HepG2 (cell line): ENCODE measurements around the gene DDOST. TPM values are rescaled to one million over a fixed set of nuclear protein-coding genes. Genes with fewer than 3 reads are reported as not detected.

ENCODE experiments used
- ATAC-seq: fragments of 200-7000 bp; cut with Tn5 transposase; 3 replicates; pipeline ENCODE4 v1.9.1; 2020; ENCODE audit warnings: mild to moderate bottlenecking, moderate library complexity
- BruUV-seq: library from RNA; stranded (reverse); fragments of 400-500 nt; replicated peaks from 2 replicates; lab custom pipeline; 2021; lab: Mats Ljungman, UMichigan
- CTCF ChIA-PET: fragments of 300-600 bp; formaldehyde crosslinking; extraction: SDS; loops from one replicate; lab custom pipeline; 2021; ENCODE audit warnings: low total read pairs, inconsistent platforms, low intra/inter-chr PET ratio; lab: Yijun Ruan, JAX
- POLR2A ChIA-PET: fragments of 350-600 bp; sonication (Branson Sonifier 250); formaldehyde crosslinking; loops from one replicate; lab custom pipeline; 2020; ENCODE audit warnings: antibody characterized with exemption, inconsistent platforms; lab: Yijun Ruan, JAX
- DNase-seq: peaks from one replicate; pipeline ENCODE4 v3.0.0-alpha.2; 2015; ENCODE audit warnings: low spot score
- FAIRE-seq: peaks from 3 replicates; lab custom pipeline; 2011; peaks lifted over from hg19 to GRCh38; lab: Jason Lieb, UNC
- H2AFZ ChIP-seq: one replicate; pipeline ENCODE4 v1.6.1; 2011; ENCODE audit warnings: low read length, inconsistent platforms
- H3K27ac ChIP-seq: fragments of 300-600 bp; 3 replicates; pipeline ENCODE4 v1.8.0; 2011; ENCODE audit warnings: mixed run types, mild to moderate bottlenecking, mixed read lengths, low read length, inconsistent platforms; ENCODE audit not compliant: insufficient read depth; ENCODE audit errors: extremely low read length
- H3K27me3 ChIP-seq, 2 experiments: fragments of 200-600 bp in 1 of 2; 2 replicates in 1 of 2; 3 replicates in 1 of 2; pipeline versions ENCODE4 v1.6.0 to v1.8.0; 2011; ENCODE audit warnings: low read length in 2 of 2, mild to moderate bottlenecking in 2 of 2, moderate library complexity in 2 of 2, inconsistent platforms in 1 of 2; ENCODE audit not compliant: insufficient read depth in 2 of 2, control insufficient read depth in 1 of 2
- H3K36me3 ChIP-seq, 2 experiments: fragments of 200-600 bp in 1 of 2; replicated peaks in 1 of 2; 2 replicates in 1 of 2; 3 replicates in 1 of 2; pipeline versions ENCODE4 v1.5.1 to v1.8.0; 2011; ENCODE audit warnings: low read length in 2 of 2, inconsistent platforms in 1 of 2; ENCODE audit not compliant: insufficient read depth in 2 of 2, control insufficient read depth in 1 of 2
- H3K4me1 ChIP-seq: 2 replicates; pipeline ENCODE4 v1.5.1; 2012; ENCODE audit warnings: low read length, inconsistent platforms; ENCODE audit not compliant: insufficient read depth
- H3K4me2 ChIP-seq: 2 replicates; pipeline ENCODE4 v1.6.0; 2011; ENCODE audit warnings: low read depth, low read length, inconsistent platforms
- H3K4me3 ChIP-seq, 3 experiments: fragments of 200-600 bp in 1 of 3; sonication (generic), shearing (Covaris generic) in 1 of 3; replicated peaks in 1 of 3; 2 replicates each; pipeline ENCODE4 v1.5.1; 2011 to 2016; ENCODE audit warnings: low read length in 3 of 3, inconsistent platforms in 2 of 3, low read depth in 2 of 3, mild to moderate bottlenecking in 2 of 3, control low read depth in 1 of 3, mixed read lengths in 1 of 3; ENCODE audit not compliant: insufficient read depth in 1 of 3
- H3K79me2 ChIP-seq: one replicate; pipeline ENCODE4 v1.6.1; 2011; ENCODE audit warnings: low read length, inconsistent platforms; ENCODE audit not compliant: insufficient read depth
- H3K9ac ChIP-seq: 2 replicates; pipeline ENCODE4 v1.6.0; 2011; ENCODE audit warnings: mild to moderate bottlenecking, low read depth, low read length, inconsistent platforms; ENCODE audit not compliant: insufficient read depth
- H3K9me3 ChIP-seq: 2 replicates; pipeline ENCODE4 v1.5.1; 2012; ENCODE audit warnings: mild to moderate bottlenecking, low read length
- H4K20me1 ChIP-seq: 2 replicates; pipeline ENCODE4 v1.6.0; 2011; ENCODE audit warnings: inconsistent platforms, mild to moderate bottlenecking, low read length, moderate library complexity; ENCODE audit not compliant: insufficient read depth
- ATF7-NPFF ChIP-seq: sonication (generic); formaldehyde crosslinking; IDR thresholded peaks from 2 replicates; pipeline ENCODE4 v1.8.1; 2023; ENCODE audit warnings: mild to moderate bottlenecking, low read depth, missing genetic modification reagents, moderate library complexity
- PHF20 ChIP-seq: sonication (generic); formaldehyde crosslinking; IDR thresholded peaks from 2 replicates; pipeline ENCODE4 v1.5.0; 2020; ENCODE audit warnings: mild to moderate bottlenecking, missing genetic modification reagents
- RBFOX2 ChIP-seq: fragments of 200-400 bp; formaldehyde crosslinking; IDR thresholded peaks from 2 replicates; pipeline ENCODE4 v1.6.1; 2017; ENCODE audit warnings: low read depth, mild to moderate bottlenecking, low read length
- SOX13 ChIP-seq, 3 experiments: fragments of 450-650 bp in 1 of 3; sonication (generic) in 1 of 3; formaldehyde crosslinking in 1 of 3; IDR thresholded peaks in 2 of 3; conservative IDR thresholded peaks in 1 of 3; 2 replicates each; pipeline versions ENCODE4 v1.5.0 to v1.6.1; 2016 to 2020; ENCODE audit warnings: antibody characterized with exemption in 1 of 3, mild to moderate bottlenecking in 1 of 3, missing compliant biosample characterization in 1 of 3, missing genetic modification reagents in 1 of 3, moderate library complexity in 1 of 3
- SRSF9 ChIP-seq: fragments of 200-400 bp; formaldehyde crosslinking; IDR thresholded peaks from 2 replicates; pipeline ENCODE4 v1.6.1; 2018; ENCODE audit warnings: borderline replicate concordance, mild to moderate bottlenecking, low read depth, low read length; ENCODE audit not compliant: insufficient read depth, poor library complexity, severe bottlenecking
- ZBTB42 ChIP-seq: sonication (generic); formaldehyde crosslinking; IDR thresholded peaks from 2 replicates; pipeline ENCODE4 v1.5.0; 2020; ENCODE audit warnings: mild to moderate bottlenecking, missing genetic modification reagents
- ZFX ChIP-seq: sonication (generic); formaldehyde crosslinking; IDR thresholded peaks from 2 replicates; pipeline ENCODE4 v1.4.0; 2020; ENCODE audit warnings: mild to moderate bottlenecking, low read depth, missing genetic modification reagents, moderate library complexity
- ZNF703 ChIP-seq: sonication (generic); formaldehyde crosslinking; IDR thresholded peaks from 2 replicates; pipeline ENCODE4 v1.5.1; 2020; ENCODE audit warnings: missing genetic modification reagents, mild to moderate bottlenecking, moderate library complexity, borderline replicate concordance
- ZNF790 ChIP-seq: sonication (generic); formaldehyde crosslinking; IDR thresholded peaks from 2 replicates; pipeline ENCODE4 v1.8.0; 2022; ENCODE audit warnings: missing genetic modification reagents, mild to moderate bottlenecking, borderline replicate concordance
- WGBS: methylation state at CpG from one replicate; pipeline ENCODE4 v1.1.6; 2017; ENCODE audit warnings: low lambda C conversion rate; 5-methylcytosine and 5-hydroxymethylcytosine counted together
- in situ Hi-C: cut with HindIII; loops from 2 replicates; pipeline ENCODE4 v1.10.0; 2017; ENCODE audit warnings: low pct_unique_long_range_greater_than_20kb; ENCODE audit not compliant: extremely low pct_ligation_motif_present
- intact Hi-C: fragments of 100-400 bp; cut with micrococcal nuclease; formaldehyde crosslinking; loops from one replicate; pipeline ENCODE4 v1.10.0; 2022; ENCODE audit not compliant: unreplicated experiment
- polyA plus RNA-seq, 8 experiments: library from polyadenylated mRNA; depleted of rRNA in 3 of 8; stranded (reverse) in 7 of 8; unstranded in 1 of 8; fragments of >200 nt; fragmentation: Illumina TruSeq in 4 of 8; extraction: Trizol in 4 of 8; gene quantifications; 2 replicates each; pipeline versions ENCODE4 v1.2.1 to v1.2.3, GENCODE V29; 2011 to 2016; ENCODE audit warnings: low read depth in 4 of 8, missing spikeins in 1 of 8, mixed read lengths in 1 of 8; ENCODE audit not compliant: insufficient read depth in 1 of 8
- total RNA-seq, 5 experiments: library from RNA; depleted of rRNA; stranded (reverse); fragments of >200 nt; fragmentation: Illumina TruSeq; extraction: Trizol; gene quantifications; 2 replicates each; pipeline ENCODE4 v1.2.3, GENCODE V29; 2016; ENCODE audit warnings: low read depth in 1 of 5
- TF ChIP-seq, protein P1 (sequence below): sonication (generic); formaldehyde crosslinking; IDR thresholded peaks from 2 replicates; pipeline ENCODE4 v1.4.0; 2020; ENCODE audit warnings: missing genetic modification reagents, borderline replicate concordance
- TF ChIP-seq, protein P2 (sequence below): sonication (generic); formaldehyde crosslinking; IDR thresholded peaks from 2 replicates; pipeline ENCODE4 v1.4.0; 2020; ENCODE audit warnings: mild to moderate bottlenecking, missing genetic modification reagents

The DDOST gene
- total and polyA plus RNA-seq, 2 of the 13 experiments (the other 11 are each of a cell fraction or from before 2014, with no cell fraction given) = 335 to 494 TPM

DNA sequence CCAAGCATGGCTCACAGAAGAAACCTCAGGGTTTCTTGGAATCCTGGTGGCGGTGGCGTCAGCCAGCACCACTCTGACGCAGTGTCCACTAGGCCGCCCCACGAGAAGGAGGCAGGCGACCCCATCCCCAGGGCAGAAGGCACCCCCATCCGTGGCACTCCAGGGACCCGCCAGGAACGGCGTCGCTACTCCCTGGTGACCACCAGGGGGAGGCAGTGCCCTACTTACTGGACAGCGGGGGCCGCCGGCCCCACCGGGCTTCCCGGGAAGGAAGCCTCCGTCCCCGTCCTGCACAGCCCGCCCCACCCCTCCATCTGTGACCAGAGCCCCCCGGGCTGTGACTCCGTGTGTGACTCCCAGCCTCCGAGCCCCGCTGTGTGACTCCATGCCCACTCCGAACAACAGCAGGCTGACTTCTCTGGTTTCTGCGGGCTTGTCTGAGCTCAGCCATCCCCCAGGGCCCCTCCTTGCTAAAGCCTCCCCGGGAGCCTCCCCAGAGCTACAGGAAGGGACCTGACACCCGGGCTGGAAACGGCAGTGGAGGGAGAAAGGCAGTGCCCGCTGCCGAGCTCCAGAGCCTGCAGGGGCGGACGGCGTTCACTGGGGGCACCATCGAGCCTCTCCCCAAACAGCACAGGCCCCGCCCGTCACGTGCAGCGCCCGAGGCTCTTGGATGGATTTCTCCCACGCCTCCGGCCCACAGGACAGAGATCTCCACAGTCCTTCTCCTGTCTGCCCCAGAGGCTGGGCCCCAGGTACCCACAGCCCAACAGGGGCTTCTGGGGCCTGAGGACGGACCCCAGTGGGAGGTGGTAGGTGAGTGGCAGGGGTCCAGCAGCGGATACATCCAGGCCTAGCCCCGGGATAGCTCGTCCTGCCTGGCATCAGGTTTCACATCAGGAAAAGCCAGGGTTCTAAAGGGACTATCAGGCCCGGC lies 35.5 kb upstream of the DDOST start:
- ChIA-PET POLR2A (interaction anchor here (1.0 to 2.0 kb wide), 8 partner anchors 10 to 499 kb away, joined by 3 to 13 read pairs (median 5); partner anchors contain the start of genes DDOST, HP1BP3 and SH2D5), CTCF (interaction anchor here (1.6 to 1.8 kb wide), 2 partner anchors 37 to 498 kb away, joined by 4 to 27 read pairs; no protein-coding TSS in a partner anchor)
- no peak overlapping the region for H3K27ac ChIP-seq
- peaks cover 6 to 31% of the 10 kb centered on the region in 2 experiments; a peak in 4 of 5 replicates for H3K27me3 ChIP-seq
- H3K4me3 ChIP-seq = peak overlapping the region; percentile 61 to 76 (median 68)
- no peaks in the 10 kb centered on the region for H4K20me1 ChIP-seq
- H3K4me2 ChIP-seq = peak overlapping the region; percentile 81
- peak; percentile 88 for ATAC-seq
- FAIRE-seq = peak; percentile 12
- H3K4me1 ChIP-seq = peaks cover 36% of the 10 kb centered on the region
- DNase-seq = peak; percentile 76
- H3K36me3 ChIP-seq = no peaks in the 10 kb centered on the region
- WGBS = 1% methylated on average over 16 of the region's 46 CpGs
- peak overlapping the region; percentile 49; the same call in 1 of the 2 replicates for H3K9ac ChIP-seq
- H2AFZ ChIP-seq = no peak overlapping the region
- in situ Hi-C loops (no loop called here), intact Hi-C loops (loop anchor here (1.0 to 2.0 kb wide), 2 partner anchors 37 to 498 kb away; no protein-coding TSS in a partner anchor)
- BruUV-seq = no TSS peak
- H3K79me2 ChIP-seq = no peaks in the 10 kb centered on the region
- H3K9me3 ChIP-seq = no peaks in the 10 kb centered on the region
- TF ChIP-seq ZFX (CRISPR knock-in tag) (peak; percentile 75), SOX13 (IDR thresholded peaks at IDR 0.05) (no peak), SOX13 (CRISPR knock-in tag; conservative IDR thresholded peaks at IDR 0.05 in 1 of 2, IDR thresholded peaks at IDR 0.05 in 1 of 2) (no peak), ZNF790 (no peak), ZNF703 (CRISPR knock-in tag) (no peak), SRSF9 (no peak), ZBTB42 (CRISPR knock-in tag) (no peak), PHF20 (CRISPR knock-in tag) (no peak), ATF7-NPFF (CRISPR knock-in tag) (no peak), RBFOX2 (no peak)
- TF ChIP-seq, protein P1, sequence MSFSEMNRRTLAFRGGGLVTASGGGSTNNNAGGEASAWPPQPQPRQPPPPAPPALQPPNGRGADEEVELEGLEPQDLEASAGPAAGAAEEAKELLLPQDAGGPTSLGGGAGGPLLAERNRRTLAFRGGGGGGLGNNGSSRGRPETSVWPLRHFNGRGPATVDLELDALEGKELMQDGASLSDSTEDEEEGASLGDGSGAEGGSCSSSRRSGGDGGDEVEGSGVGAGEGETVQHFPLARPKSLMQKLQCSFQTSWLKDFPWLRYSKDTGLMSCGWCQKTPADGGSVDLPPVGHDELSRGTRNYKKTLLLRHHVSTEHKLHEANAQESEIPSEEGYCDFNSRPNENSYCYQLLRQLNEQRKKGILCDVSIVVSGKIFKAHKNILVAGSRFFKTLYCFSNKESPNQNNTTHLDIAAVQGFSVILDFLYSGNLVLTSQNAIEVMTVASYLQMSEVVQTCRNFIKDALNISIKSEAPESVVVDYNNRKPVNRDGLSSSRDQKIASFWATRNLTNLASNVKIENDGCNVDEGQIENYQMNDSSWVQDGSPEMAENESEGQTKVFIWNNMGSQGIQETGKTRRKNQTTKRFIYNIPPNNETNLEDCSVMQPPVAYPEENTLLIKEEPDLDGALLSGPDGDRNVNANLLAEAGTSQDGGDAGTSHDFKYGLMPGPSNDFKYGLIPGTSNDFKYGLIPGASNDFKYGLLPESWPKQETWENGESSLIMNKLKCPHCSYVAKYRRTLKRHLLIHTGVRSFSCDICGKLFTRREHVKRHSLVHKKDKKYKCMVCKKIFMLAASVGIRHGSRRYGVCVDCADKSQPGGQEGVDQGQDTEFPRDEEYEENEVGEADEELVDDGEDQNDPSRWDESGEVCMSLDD = 0 out of 2 replicates have a peak, but pooled peaks have one; percentile 34
- TF ChIP-seq, protein P2, sequence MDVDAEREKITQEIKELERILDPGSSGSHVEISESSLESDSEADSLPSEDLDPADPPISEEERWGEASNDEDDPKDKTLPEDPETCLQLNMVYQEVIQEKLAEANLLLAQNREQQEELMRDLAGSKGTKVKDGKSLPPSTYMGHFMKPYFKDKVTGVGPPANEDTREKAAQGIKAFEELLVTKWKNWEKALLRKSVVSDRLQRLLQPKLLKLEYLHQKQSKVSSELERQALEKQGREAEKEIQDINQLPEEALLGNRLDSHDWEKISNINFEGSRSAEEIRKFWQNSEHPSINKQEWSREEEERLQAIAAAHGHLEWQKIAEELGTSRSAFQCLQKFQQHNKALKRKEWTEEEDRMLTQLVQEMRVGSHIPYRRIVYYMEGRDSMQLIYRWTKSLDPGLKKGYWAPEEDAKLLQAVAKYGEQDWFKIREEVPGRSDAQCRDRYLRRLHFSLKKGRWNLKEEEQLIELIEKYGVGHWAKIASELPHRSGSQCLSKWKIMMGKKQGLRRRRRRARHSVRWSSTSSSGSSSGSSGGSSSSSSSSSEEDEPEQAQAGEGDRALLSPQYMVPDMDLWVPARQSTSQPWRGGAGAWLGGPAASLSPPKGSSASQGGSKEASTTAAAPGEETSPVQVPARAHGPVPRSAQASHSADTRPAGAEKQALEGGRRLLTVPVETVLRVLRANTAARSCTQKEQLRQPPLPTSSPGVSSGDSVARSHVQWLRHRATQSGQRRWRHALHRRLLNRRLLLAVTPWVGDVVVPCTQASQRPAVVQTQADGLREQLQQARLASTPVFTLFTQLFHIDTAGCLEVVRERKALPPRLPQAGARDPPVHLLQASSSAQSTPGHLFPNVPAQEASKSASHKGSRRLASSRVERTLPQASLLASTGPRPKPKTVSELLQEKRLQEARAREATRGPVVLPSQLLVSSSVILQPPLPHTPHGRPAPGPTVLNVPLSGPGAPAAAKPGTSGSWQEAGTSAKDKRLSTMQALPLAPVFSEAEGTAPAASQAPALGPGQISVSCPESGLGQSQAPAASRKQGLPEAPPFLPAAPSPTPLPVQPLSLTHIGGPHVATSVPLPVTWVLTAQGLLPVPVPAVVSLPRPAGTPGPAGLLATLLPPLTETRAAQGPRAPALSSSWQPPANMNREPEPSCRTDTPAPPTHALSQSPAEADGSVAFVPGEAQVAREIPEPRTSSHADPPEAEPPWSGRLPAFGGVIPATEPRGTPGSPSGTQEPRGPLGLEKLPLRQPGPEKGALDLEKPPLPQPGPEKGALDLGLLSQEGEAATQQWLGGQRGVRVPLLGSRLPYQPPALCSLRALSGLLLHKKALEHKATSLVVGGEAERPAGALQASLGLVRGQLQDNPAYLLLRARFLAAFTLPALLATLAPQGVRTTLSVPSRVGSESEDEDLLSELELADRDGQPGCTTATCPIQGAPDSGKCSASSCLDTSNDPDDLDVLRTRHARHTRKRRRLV = no peak
